HCT116 (cell line): ENCODE results near the gene COX6A2. TPM values are rescaled to one million over a fixed set of nuclear protein-coding genes. Genes with fewer than 3 reads are reported as not detected.

Source experiments
- ATAC-seq: fragments of 200-7000 bp; cut with Tn5 transposase; 2 replicates; pipeline ENCODE4 v1.9.1; 2020; ENCODE audit warnings: mild to moderate bottlenecking, moderate library complexity
- BruUV-seq: library from RNA; stranded (reverse); fragments of 400-500 nt; replicated peaks from 2 replicates; lab custom pipeline; 2021; lab: Mats Ljungman, UMichigan
- CTCF ChIA-PET: fragments of 300-600 bp; sonication (Branson Sonifier 250); formaldehyde crosslinking; loops from one replicate; lab custom pipeline; 2021; ENCODE audit warnings: antibody characterized with exemption; lab: Charles Lee
- POLR2A ChIA-PET: fragments of 300-600, 350-600 bp; sonication (Branson Sonifier 250); formaldehyde crosslinking; loops from one replicate; lab custom pipeline; 2021; ENCODE audit warnings: antibody characterized with exemption; lab: Charles Lee
- RAD21 ChIA-PET, 2 experiments: fragments of 300-600 bp; sonication (Branson Sonifier 250); formaldehyde crosslinking; loops; one replicate each; lab custom pipeline; 2023; ENCODE audit warnings: low total read pairs in 2 of 2; ENCODE audit not compliant: uncharacterized antibody in 2 of 2, unreplicated experiment in 2 of 2, low non-redundant PET in 1 of 2; lab: Charles Lee
- DNase-seq: peaks from one replicate; pipeline ENCODE4 v3.0.0-alpha.2; 2010; ENCODE audit warnings: low read depth, low spot score
- H2AFZ ChIP-seq: fragments of 200-600 bp; shearing (Covaris generic), sonication (generic); 2 replicates; pipeline ENCODE4 v1.6.1; 2017; ENCODE audit warnings: low read depth, mixed run types, mixed read lengths, antibody characterized with exemption, low read length; ENCODE audit not compliant: poor library complexity, severe bottlenecking
- H3K27ac ChIP-seq: 2 replicates; pipeline ENCODE4 v1.5.1; 2012; ENCODE audit warnings: low read depth, low read length
- H3K27me3 ChIP-seq: fragments of 200-600 bp; sonication (generic); 2 replicates; pipeline ENCODE4 v1.6.1; 2016; ENCODE audit warnings: mixed run types, low read length, mixed read lengths; ENCODE audit not compliant: insufficient read depth
- H3K36me3 ChIP-seq, 2 experiments: fragments of 200-500 bp in 1 of 2; fragments of 200-600 bp in 1 of 2; sonication (Bioruptor generic) in 1 of 2; sonication (generic) in 1 of 2; 2 replicates each; pipeline versions ENCODE4 v1.5.1 to v1.6.1; 2014 to 2016; ENCODE audit warnings: low read length in 2 of 2, inconsistent platforms in 1 of 2, mixed read lengths in 1 of 2, mixed run types in 1 of 2; ENCODE audit not compliant: insufficient read depth in 2 of 2, control insufficient read depth in 1 of 2
- H3K4me1 ChIP-seq, 2 experiments: fragments of 200-600 bp in 1 of 2; sonication (generic) in 1 of 2; 2 replicates each; pipeline versions ENCODE4 v1.5.1 to v1.6.1; 2012 to 2017; ENCODE audit warnings: low read length in 2 of 2, inconsistent platforms in 1 of 2, mild to moderate bottlenecking in 1 of 2, mixed read lengths in 1 of 2, mixed run types in 1 of 2, moderate library complexity in 1 of 2; ENCODE audit not compliant: insufficient read depth in 2 of 2, control insufficient read depth in 1 of 2
- H3K4me2 ChIP-seq: fragments of 200-600 bp; sonication (generic); 2 replicates; pipeline ENCODE4 v1.6.1; 2017; ENCODE audit warnings: mixed run types, low read length, mixed read lengths
- H3K4me3 ChIP-seq, 2 experiments: fragments of 200-600 bp in 1 of 2; sonication (generic) in 1 of 2; replicated peaks in 1 of 2; 2 replicates each; pipeline ENCODE4 v1.5.1; 2011 to 2016; ENCODE audit warnings: low read length in 2 of 2, control low read depth in 1 of 2, low read depth in 1 of 2, mild to moderate bottlenecking in 1 of 2, mixed read lengths in 1 of 2, mixed run types in 1 of 2
- H3K79me2 ChIP-seq: fragments of 200-600 bp; sonication (generic); 2 replicates; pipeline ENCODE4 v1.6.1; 2017; ENCODE audit warnings: mild to moderate bottlenecking, mixed run types, low read length, moderate library complexity, mixed read lengths; ENCODE audit not compliant: insufficient read depth
- H3K9ac ChIP-seq: fragments of 200-600 bp; sonication (generic); 2 replicates; pipeline ENCODE4 v1.6.1; 2016; ENCODE audit warnings: low read length, mixed read lengths
- H3K9me2 ChIP-seq: fragments of 200-600 bp; sonication (generic), shearing (Covaris generic); 2 replicates; pipeline ENCODE4 v1.6.1; 2017; ENCODE audit warnings: mixed run types, mild to moderate bottlenecking, moderate library complexity; ENCODE audit not compliant: insufficient read depth
- H3K9me3 ChIP-seq, 2 experiments: fragments of 200-500 bp in 1 of 2; fragments of 200-600 bp in 1 of 2; sonication (Bioruptor generic) in 1 of 2; sonication (generic) in 1 of 2; 2 replicates each; pipeline ENCODE4 v1.6.1; 2014 to 2017; ENCODE audit warnings: low read length in 2 of 2, mixed read lengths in 2 of 2, inconsistent platforms in 1 of 2, low read depth in 1 of 2, mild to moderate bottlenecking in 1 of 2, mixed run types in 1 of 2, moderate library complexity in 1 of 2; ENCODE audit not compliant: control insufficient read depth in 1 of 2, insufficient read depth in 1 of 2
- H4K20me1 ChIP-seq: fragments of 200-600 bp; sonication (generic), shearing (Covaris generic); 2 replicates; pipeline ENCODE4 v1.6.1; 2017; ENCODE audit warnings: mixed run types, mild to moderate bottlenecking, moderate library complexity; ENCODE audit not compliant: insufficient read depth
- CBX3 ChIP-seq: IDR thresholded peaks from 2 replicates; pipeline ENCODE4 v1.6.1; 2012; ENCODE audit warnings: low read depth
- CTCF ChIP-seq, 3 experiments: fragments of 200-600 bp in 1 of 3; sonication (generic) in 1 of 3; IDR thresholded peaks in 2 of 3; conservative IDR thresholded peaks in 1 of 3; 2 replicates each; pipeline ENCODE4 v1.5.1; 2012 to 2017; ENCODE audit warnings: low read depth in 2 of 3, low read length in 2 of 3, antibody characterized with exemption in 1 of 3, borderline replicate concordance in 1 of 3, control low read depth in 1 of 3, mild to moderate bottlenecking in 1 of 3, mixed read lengths in 1 of 3, mixed run types in 1 of 3, moderate library complexity in 1 of 3; ENCODE audit not compliant: insufficient read depth in 1 of 3
- EGR1 ChIP-seq: IDR thresholded peaks from 2 replicates; pipeline ENCODE4 v1.6.1; 2012; ENCODE audit warnings: low read depth
- ELF1 ChIP-seq: IDR thresholded peaks from 2 replicates; pipeline ENCODE4 v1.6.1; 2012; ENCODE audit warnings: low read depth, borderline replicate concordance
- EZH2phosphoT487 ChIP-seq: fragments of 200-600 bp; IDR thresholded peaks from 2 replicates; pipeline ENCODE4 v1.6.1; 2018; ENCODE audit warnings: antibody characterized with exemption, borderline replicate concordance
- JUND ChIP-seq: IDR thresholded peaks from 2 replicates; pipeline ENCODE4 v1.6.1; 2012
- POLR2A ChIP-seq: IDR thresholded peaks from 2 replicates; pipeline ENCODE4 v1.7.0; 2011; ENCODE audit warnings: borderline replicate concordance; ENCODE audit not compliant: insufficient read depth, insufficient read length; ENCODE audit errors: extremely low read depth
- POLR2AphosphoS5 ChIP-seq: IDR thresholded peaks from 2 replicates; pipeline ENCODE4 v1.6.1; 2011; ENCODE audit warnings: mild to moderate bottlenecking, low read depth, low read length, moderate library complexity
- RAD21 ChIP-seq: IDR thresholded peaks from 2 replicates; pipeline ENCODE4 v1.6.1; 2012; ENCODE audit warnings: low read depth, mild to moderate bottlenecking
- SIN3A ChIP-seq: IDR thresholded peaks from 2 replicates; pipeline ENCODE4 v1.6.1; 2012; ENCODE audit warnings: low read depth
- SP1 ChIP-seq: IDR thresholded peaks from 2 replicates; pipeline ENCODE4 v1.6.1; 2012; ENCODE audit warnings: low read depth
- SRF ChIP-seq: IDR thresholded peaks from 2 replicates; pipeline ENCODE4 v1.6.1; 2012; ENCODE audit warnings: low read depth
- ZFX ChIP-seq: fragments of 450-650 bp; IDR thresholded peaks from 2 replicates; pipeline ENCODE4 v1.6.1; 2017
- ZNF274 ChIP-seq: fragments of 200-500 bp; sonication (Bioruptor generic); IDR thresholded peaks from 2 replicates; pipeline ENCODE4 v1.6.1; 2014; ENCODE audit warnings: mild to moderate bottlenecking, low read depth, low read length, inconsistent platforms
- intact Hi-C: fragments of 100-400 bp; cut with micrococcal nuclease; formaldehyde crosslinking; loops from 2 replicates; pipeline ENCODE4 v1.10.0; 2022
- total RNA-seq: library from RNA; stranded (reverse); gene quantifications from one replicate; pipeline ENCODE4 v1.2.1, GENCODE V29; 2021; ENCODE audit not compliant: unreplicated experiment

COX6A2 gene
- total RNA-seq, 1 experiment from 2014 or later, result not detected

- DNase-seq, result no peak
- H3K9ac ChIP-seq, result no peak overlapping the region
- no peaks in the 10 kb centered on the region for H3K9me3 ChIP-seq
- no peak overlapping the region for H3K27ac ChIP-seq
- TF ChIP-seq EZH2phosphoT487, result no peak
- no peak for TF ChIP-seq CBX3
- no peak for TF ChIP-seq POLR2AphosphoS5
- TF ChIP-seq EGR1, result no peak
- no peak for TF ChIP-seq ZFX
- no peak for TF ChIP-seq ZNF274
- TF ChIP-seq ELF1, result no peak
- TF ChIP-seq JUND, result no peak
- TF ChIP-seq SP1, result no peak
- no peak for TF ChIP-seq RAD21
- no peak for TF ChIP-seq POLR2A
- no peak for TF ChIP-seq CTCF (IDR thresholded peaks at IDR 0.05 in 2 of 3, conservative IDR thresholded peaks at IDR 0.05 in 1 of 3; ENCODE audit: borderline replicate concordance in 1 of 3, insufficient read depth in 1 of 3, low read depth in 2 of 3, low read length in 2 of 3)
- no peak for TF ChIP-seq SRF
- no peak for TF ChIP-seq SIN3A
- POLR2A ChIA-PET, result no interaction called here
- H3K27me3 ChIP-seq, result no peaks in the 10 kb centered on the region
- H3K4me2 ChIP-seq, result no peak overlapping the region
- ATAC-seq, result no peak
- RAD21 ChIA-PET, result no interaction called here
- peaks cover 0 to 2% of the 10 kb centered on the region in 2 experiments; a peak in 3 of 4 replicates for H3K4me1 ChIP-seq
- no peak overlapping the region for H2AFZ ChIP-seq
- intact Hi-C loops, result no loop called here
- no peak overlapping the region for H3K4me3 ChIP-seq
- no peaks in the 10 kb centered on the region for H3K36me3 ChIP-seq
- H3K79me2 ChIP-seq, result no peaks in the 10 kb centered on the region
- no peaks in the 10 kb centered on the region for H3K9me2 ChIP-seq
- CTCF ChIA-PET, result interaction anchor here (1.5 kb wide), 1 partner anchor 476 kb away, joined by 3 read pairs; no protein-coding TSS in a partner anchor
- BruUV-seq, result no TSS peak
- no peaks in the 10 kb centered on the region for H4K20me1 ChIP-seq
Measured at GRCh38 chr16:31429796-31430195, 1.6 kb upstream of the COX6A2 start.
